DMS153 treated with DMSO at 0.1 percent for 48 hours (cell line): Measurements from ENCODE around the gene LRRC14B.
"Not testable (repeated sequence)": the region's sequence is repeated elsewhere in the genome, so short reads cannot be mapped to it uniquely, and the experiment has no call there.

Experiments
- DNase-seq: peaks from one replicate; lab custom pipeline; 2025; ENCODE audit not compliant: unreplicated experiment; lab: John Stamatoyannopoulos, UW

The LRRC14B gene

GRCh38 chr5:233426-233825 lies 42.1 kb downstream of the LRRC14B start:
- DNase-seq, result not testable (repeated sequence)

- no peak for DNase-seq
These were observed 43.2 kb downstream of the LRRC14B start for GRCh38 chr5:234450-234849.

DNA sequence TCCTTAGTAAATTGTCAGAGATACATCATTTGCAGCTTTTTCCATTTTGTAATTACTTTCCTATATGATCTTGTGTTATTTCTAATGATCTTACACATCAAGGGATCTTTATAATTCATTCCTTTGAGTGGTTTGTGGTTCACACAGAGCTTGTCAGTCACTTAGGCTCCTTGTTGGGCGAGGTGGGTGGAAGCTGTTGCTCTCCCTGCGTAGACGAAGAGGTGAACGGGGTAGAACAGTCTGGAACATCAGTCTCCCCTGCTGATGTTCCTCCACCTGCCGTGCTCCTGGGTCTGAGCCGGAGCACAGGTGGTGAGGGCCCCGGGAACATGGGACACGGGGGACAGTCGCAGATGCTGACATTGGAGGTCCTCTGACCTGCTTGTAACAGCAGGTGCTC lies 44.2 kb downstream of the LRRC14B start:
- DNase-seq, result not testable (repeated sequence)

- not testable (repeated sequence) for DNase-seq
These were observed 46.6 kb downstream of the LRRC14B start for GRCh38 chr5:237931-238330.

GRCh38 chr5:240550-240949 lies 49.3 kb downstream of the LRRC14B start:
- not testable (repeated sequence) for DNase-seq

DNA sequence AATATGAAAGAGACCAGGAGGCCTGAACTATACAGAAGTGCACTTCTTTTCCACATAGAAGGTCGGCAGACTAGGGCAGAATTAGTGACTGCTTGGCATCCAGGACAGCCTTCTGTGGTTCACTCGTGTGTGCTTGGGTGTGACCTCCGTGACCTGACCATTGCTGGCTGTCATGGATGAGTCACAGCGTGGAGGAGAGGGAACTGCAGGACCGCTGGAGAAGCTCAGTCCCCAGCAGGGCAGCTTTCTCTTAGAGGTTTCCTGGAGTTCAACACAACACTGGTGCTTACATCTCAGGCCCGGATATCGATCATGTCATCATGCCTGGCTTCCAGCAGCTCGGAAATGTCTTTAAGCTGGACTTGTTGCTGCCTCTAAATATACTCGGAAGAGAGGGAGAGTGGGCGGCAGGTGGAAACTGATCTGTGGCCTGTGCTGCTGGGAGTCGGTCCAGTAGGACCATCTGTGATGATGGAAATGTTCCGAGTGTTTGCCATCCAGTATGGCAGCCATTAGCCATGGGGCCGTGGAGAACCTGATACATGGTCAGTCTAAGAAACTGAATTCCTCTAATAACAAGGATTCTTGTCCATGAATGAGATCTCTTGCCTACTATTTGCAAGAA lies 49.9 kb downstream of the LRRC14B start:
- not testable (repeated sequence) for DNase-seq

- DNase-seq, result not testable (repeated sequence)
These were observed 52.5 kb downstream of the LRRC14B start for GRCh38 chr5:243683-244367.

GRCh38 chr5:245717-246116 lies 54.4 kb downstream of the LRRC14B start:
- not testable (repeated sequence) for DNase-seq
